MCF 10A (cell line): ENCODE measurements around the gene ZNF750. TPM values are rescaled to one million over a fixed set of nuclear protein-coding genes. Genes with fewer than 3 reads are reported as not detected.

Source experiments
- BruUV-seq: library from RNA; stranded (reverse); fragments of 400-500 nt; replicated peaks from 2 replicates; lab custom pipeline; 2021; lab: Mats Ljungman, UMichigan
- CTCF ChIA-PET: fragments of 300-600 bp; sonication (Branson Sonifier 250); formaldehyde crosslinking; extraction: SDS; loops from one replicate; lab custom pipeline; 2021; ENCODE audit warnings: antibody characterized with exemption, inconsistent platforms; lab: Yijun Ruan, JAX
- POLR2A ChIA-PET: fragments of 300-600, 350-650 bp; sonication (Branson Sonifier 250); formaldehyde crosslinking; extraction: SDS; loops from one replicate; lab custom pipeline; 2020; ENCODE audit warnings: antibody characterized with exemption, inconsistent platforms; lab: Yijun Ruan, JAX
- DNase-seq: peaks from one replicate; pipeline ENCODE4 v3.0.0-alpha.2; 2018; ENCODE audit not compliant: unreplicated experiment
- H3K27ac Mint-ChIP-seq: one replicate; pipeline ENCODE4 v1.8.0; 2022; ENCODE audit warnings: mild to moderate bottlenecking, low read depth, mixed read lengths; ENCODE audit not compliant: unreplicated experiment
- H3K27me3 Mint-ChIP-seq: one replicate; pipeline ENCODE4 v1.8.0; 2022; ENCODE audit warnings: mixed read lengths; ENCODE audit not compliant: insufficient read depth, unreplicated experiment
- H3K36me3 Mint-ChIP-seq: one replicate; pipeline ENCODE4 v1.8.0; 2022; ENCODE audit warnings: mild to moderate bottlenecking, moderate library complexity, mixed read lengths; ENCODE audit not compliant: insufficient read depth, unreplicated experiment
- H3K4me1 Mint-ChIP-seq: one replicate; pipeline ENCODE4 v1.8.0; 2022; ENCODE audit warnings: mixed read lengths; ENCODE audit not compliant: insufficient read depth, unreplicated experiment
- H3K4me3 Mint-ChIP-seq: one replicate; pipeline ENCODE4 v1.8.0; 2022; ENCODE audit warnings: mild to moderate bottlenecking, moderate library complexity, mixed read lengths; ENCODE audit not compliant: unreplicated experiment
- H3K9me3 Mint-ChIP-seq: one replicate; pipeline ENCODE4 v1.8.0; 2022; ENCODE audit warnings: mixed read lengths; ENCODE audit not compliant: unreplicated experiment
- intact Hi-C: fragments of 100-400 bp; cut with micrococcal nuclease; formaldehyde crosslinking; loops from 2 replicates; pipeline ENCODE4 v1.14.1; 2022
- total RNA-seq: library from RNA; stranded (reverse); gene quantifications from 2 replicates; pipeline ENCODE4 v1.2.3, GENCODE V29; 2022
- TF ChIP-seq, protein P1 (sequence below): fragments of 200-600 bp; IDR thresholded peaks from one replicate; pipeline ENCODE4 v1.8.0; 2022; ENCODE audit warnings: antibody characterized with exemption, mild to moderate bottlenecking; ENCODE audit not compliant: unreplicated experiment

ZNF750 gene
- total RNA-seq, 1 experiment from 2014 or later: 0.14 TPM

DNA sequence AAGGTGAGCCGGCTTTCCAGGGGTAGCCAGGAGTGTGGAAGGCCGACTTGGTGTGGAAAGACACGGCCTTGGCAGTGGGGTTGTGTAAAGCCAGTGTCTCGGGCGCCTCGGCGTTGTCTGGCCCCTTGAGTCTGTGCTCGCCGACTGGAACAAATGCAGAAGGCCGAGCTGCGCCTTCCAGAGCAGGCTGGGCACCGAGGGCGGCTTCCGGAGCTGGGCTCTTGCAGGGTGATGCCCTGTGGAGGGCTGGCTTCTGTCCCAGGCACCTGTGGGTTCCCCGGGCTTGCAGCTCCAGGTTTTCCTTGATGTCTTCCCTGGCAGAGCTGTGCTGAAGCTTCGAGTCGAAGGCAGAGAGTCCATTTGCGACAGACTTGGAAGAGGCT lies 8.0 kb downstream of the ZNF750 start:
- ChIA-PET CTCF (no interaction called here), POLR2A (interaction anchor here (1.3 kb wide), 1 partner anchor 44 kb away, joined by 7 read pairs; no protein-coding TSS in a partner anchor)
- H3K27me3 Mint-ChIP-seq: no peaks in the 10 kb centered on the region
- no TSS peak for BruUV-seq
- peaks cover 4% of the 10 kb centered on the region for H3K4me1 Mint-ChIP-seq
- TF ChIP-seq, protein P1, sequence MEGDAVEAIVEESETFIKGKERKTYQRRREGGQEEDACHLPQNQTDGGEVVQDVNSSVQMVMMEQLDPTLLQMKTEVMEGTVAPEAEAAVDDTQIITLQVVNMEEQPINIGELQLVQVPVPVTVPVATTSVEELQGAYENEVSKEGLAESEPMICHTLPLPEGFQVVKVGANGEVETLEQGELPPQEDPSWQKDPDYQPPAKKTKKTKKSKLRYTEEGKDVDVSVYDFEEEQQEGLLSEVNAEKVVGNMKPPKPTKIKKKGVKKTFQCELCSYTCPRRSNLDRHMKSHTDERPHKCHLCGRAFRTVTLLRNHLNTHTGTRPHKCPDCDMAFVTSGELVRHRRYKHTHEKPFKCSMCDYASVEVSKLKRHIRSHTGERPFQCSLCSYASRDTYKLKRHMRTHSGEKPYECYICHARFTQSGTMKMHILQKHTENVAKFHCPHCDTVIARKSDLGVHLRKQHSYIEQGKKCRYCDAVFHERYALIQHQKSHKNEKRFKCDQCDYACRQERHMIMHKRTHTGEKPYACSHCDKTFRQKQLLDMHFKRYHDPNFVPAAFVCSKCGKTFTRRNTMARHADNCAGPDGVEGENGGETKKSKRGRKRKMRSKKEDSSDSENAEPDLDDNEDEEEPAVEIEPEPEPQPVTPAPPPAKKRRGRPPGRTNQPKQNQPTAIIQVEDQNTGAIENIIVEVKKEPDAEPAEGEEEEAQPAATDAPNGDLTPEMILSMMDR: no peak
- H3K27ac Mint-ChIP-seq: no peak overlapping the region
- no peaks in the 10 kb centered on the region for H3K9me3 Mint-ChIP-seq
- intact Hi-C loops: no loop called here
- no peak overlapping the region for H3K4me3 Mint-ChIP-seq
- H3K36me3 Mint-ChIP-seq: peaks cover 34% of the 10 kb centered on the region
- no peak for DNase-seq

DNA sequence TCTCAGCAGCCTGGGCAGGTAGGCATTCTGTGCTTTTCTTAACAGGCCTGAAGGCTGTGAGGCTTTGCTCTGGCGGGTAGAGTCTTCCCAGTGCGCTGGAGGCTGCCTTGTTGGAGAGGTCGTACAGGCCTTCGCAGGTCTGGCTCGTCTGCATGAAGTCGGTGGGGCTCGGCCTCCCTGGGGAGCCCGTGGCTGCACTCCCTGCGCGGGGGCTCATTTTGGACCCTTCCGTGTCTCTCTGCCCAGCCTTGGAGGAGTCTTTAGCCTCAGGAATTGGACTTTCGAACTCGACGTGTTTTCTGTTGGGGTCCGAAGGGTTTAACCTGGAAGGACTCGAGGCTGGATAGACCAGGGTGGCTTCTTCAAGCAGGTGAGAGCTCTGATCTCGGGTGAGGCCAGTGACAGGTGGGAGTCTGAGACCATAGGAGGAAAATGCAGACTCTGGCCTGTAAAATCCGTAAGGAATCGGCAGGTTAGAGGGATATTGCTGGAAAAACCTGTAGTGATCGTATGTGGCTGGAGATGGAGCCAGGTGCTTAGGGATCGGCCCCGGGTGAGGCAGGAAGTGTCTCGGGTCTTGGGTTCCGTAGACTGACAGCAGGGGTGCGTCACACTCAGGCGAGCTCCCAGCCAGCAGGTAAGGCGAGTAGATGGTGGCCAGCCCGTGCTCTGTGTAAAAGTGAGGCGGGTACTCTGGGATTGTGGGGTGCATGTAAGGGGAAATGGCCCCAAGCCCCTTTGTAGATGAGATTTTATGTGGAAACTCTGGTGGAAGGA lies 8.6 kb downstream of the ZNF750 start:
- ChIA-PET CTCF (interaction anchor here (0.9 kb wide), 1 partner anchor 44 kb away, joined by 3 read pairs; no protein-coding TSS in a partner anchor), POLR2A (interaction anchor here (0.7 to 1.3 kb wide), 2 partner anchors 44 to 45 kb away, joined by 3 to 7 read pairs; no protein-coding TSS in a partner anchor)
- Mint-ChIP-seq H3K27me3 (no peaks in the 10 kb centered on the region), H3K9me3 (no peaks in the 10 kb centered on the region), H3K4me1 (no peaks in the 10 kb centered on the region), H3K36me3 (peaks cover 34% of the 10 kb centered on the region), H3K27ac (no peak overlapping the region), H3K4me3 (no peak overlapping the region)
- TF ChIP-seq, protein P1: no peak
- no peak for DNase-seq
- BruUV-seq: no TSS peak
- intact Hi-C loops: no loop called here

DNA sequence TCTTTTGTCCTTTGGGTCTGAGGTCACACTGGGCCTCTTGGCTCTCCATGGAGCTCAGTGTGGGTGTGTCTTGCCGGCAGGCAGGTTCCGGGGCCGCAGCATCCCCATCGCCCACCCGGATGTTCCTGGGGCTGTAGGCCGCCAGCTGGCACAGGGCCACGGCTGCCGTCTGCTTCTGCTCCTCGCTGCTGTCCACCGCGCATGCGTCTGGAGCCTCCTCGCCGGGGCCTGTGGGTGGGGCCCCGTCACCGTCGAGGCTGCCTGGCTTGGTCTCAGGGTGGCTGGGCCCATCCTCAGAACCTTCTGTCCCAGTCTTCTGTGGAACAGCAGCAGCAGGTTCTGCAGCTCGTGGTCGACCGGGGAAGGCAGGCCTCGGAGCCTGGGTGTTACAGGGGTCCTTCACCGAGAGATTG lies 9.6 kb downstream of the ZNF750 start:
- CTCF ChIA-PET: interaction anchor here (0.5 to 0.9 kb wide), 2 partner anchors 45 to 376 kb away, joined by 3 to 5 read pairs; no protein-coding TSS in a partner anchor
- BruUV-seq: no TSS peak
- intact Hi-C loops: no loop called here

More for the DNA sequence above, 9.6 kb downstream of the ZNF750 start:
- POLR2A ChIA-PET: interaction anchor here (1.4 to 1.5 kb wide), 2 partner anchors 11 to 45 kb away, joined by 4 to 8 read pairs; no protein-coding TSS in a partner anchor
- Mint-ChIP-seq H3K4me3 (no peak overlapping the region), H3K27me3 (no peaks in the 10 kb centered on the region), H3K36me3 (peaks cover 30% of the 10 kb centered on the region), H3K9me3 (no peaks in the 10 kb centered on the region), H3K27ac (no peak overlapping the region), H3K4me1 (no peaks in the 10 kb centered on the region)
- TF ChIP-seq, protein P1: no peak
- DNase-seq: no peak
